ENCODE measurements around the gene ANKRD9. TPM values are rescaled to one million over a fixed set of nuclear protein-coding genes. Genes with fewer than 3 reads are reported as not detected.

ANKRD9 gene
- total and polyA plus RNA-seq, 2 of the 13 experiments (the other 11 are each of a cell fraction or from before 2014, with no cell fraction given): 10.0 to 15.0 TPM

DNA sequence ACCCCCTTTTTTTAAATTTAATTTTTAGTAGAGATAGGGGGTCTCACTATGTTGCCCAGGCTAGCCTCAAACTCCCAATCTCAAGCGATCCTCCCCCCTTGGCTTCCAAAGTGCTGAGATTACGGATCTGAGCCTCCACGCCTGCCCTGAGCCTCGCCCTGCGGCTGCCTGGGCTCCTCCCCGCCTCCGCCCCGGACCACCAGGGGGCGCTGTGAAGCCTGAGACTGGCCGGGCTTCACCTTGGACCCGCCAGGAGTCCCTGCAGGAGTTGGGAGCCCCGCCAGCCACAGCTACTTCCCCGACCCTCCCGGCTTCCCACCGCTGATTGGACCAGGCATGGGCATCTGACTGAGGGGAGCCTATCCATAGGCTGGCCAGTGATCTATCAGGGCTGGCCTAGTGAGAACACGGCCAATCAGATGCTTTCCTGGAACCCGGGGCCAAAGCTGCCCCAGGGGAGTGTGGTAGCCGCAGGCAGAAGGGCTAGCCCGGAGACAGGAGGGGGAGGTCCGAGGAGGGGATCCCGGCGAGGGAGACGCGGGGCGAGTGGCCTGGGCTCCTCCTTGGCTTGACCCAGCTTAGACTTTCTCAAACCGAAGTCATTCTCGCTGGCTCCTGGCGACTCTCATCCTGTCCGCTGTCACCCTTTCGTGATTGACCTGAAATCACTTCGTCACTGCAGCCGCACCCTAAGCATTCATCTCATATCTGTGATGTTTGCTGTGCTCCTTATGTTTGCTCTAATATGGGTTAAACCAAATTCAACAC lies 15.1 kb upstream of the ANKRD9 start (continued):
- TF ChIP-seq MXD3 (CRISPR knock-in tag; IDR thresholded peaks at IDR 0.05) (peak; percentile 85), ZNF446 (CRISPR knock-in tag; IDR thresholded peaks at IDR 0.05) (no peak), KAT8 (CRISPR knock-in tag; IDR thresholded peaks at IDR 0.05) (peak; percentile 82), MIER3 (CRISPR knock-in tag; IDR thresholded peaks at IDR 0.05; ENCODE audit: borderline replicate concordance) (peak; percentile 79), POGZ (CRISPR knock-in tag; IDR thresholded peaks at IDR 0.05) (peak; percentile 89), SP2 (CRISPR knock-in tag; IDR thresholded peaks at IDR 0.05) (peak; percentile 89), ZFP37 (CRISPR knock-in tag; IDR thresholded peaks at IDR 0.05; ENCODE audit: borderline replicate concordance) (no peak), ZNF121 (CRISPR knock-in tag; IDR thresholded peaks at IDR 0.05) (peak; percentile 62; the same call in 1 of the 2 replicates), NFE2L1 (CRISPR knock-in tag; IDR thresholded peaks at IDR 0.05; ENCODE audit: borderline replicate concordance) (no peak), GATAD2A (CRISPR knock-in tag; IDR thresholded peaks at IDR 0.05) (peak; percentile 73), NR3C1 (CRISPR knock-in tag; IDR thresholded peaks at IDR 0.05) (no peak), ZNF850 (CRISPR knock-in tag; conservative IDR thresholded peaks at IDR 0.05) (no peak), ZNF3 (CRISPR knock-in tag; IDR thresholded peaks at IDR 0.05) (no peak), SP5 (CRISPR knock-in tag; IDR thresholded peaks at IDR 0.05; ENCODE audit: borderline replicate concordance, low read depth) (peak; percentile 52; the same call in 1 of the 2 replicates), SUZ12 (IDR thresholded peaks at IDR 0.05; ENCODE audit: low read depth, low read length) (no peak), ZNF841 (CRISPR knock-in tag; IDR thresholded peaks at IDR 0.05; ENCODE audit: borderline replicate concordance) (no peak), ZNF343 (CRISPR knock-in tag; IDR thresholded peaks at IDR 0.05) (no peak), FOXA3 (CRISPR knock-in tag; IDR thresholded peaks at IDR 0.05) (peak; percentile 44; the same call in 1 of the 2 replicates), ZNF652 (CRISPR knock-in tag; IDR thresholded peaks at IDR 0.05; ENCODE audit: borderline replicate concordance, low read depth) (no peak), SMAD3 (CRISPR knock-in tag; IDR thresholded peaks at IDR 0.05) (peak; percentile 91), SNAI1 (CRISPR knock-in tag; IDR thresholded peaks at IDR 0.05; ENCODE audit: borderline replicate concordance) (0 out of 2 replicates have a peak, but pooled peaks have one; percentile 42), ZNF235 (CRISPR knock-in tag; IDR thresholded peaks at IDR 0.05; ENCODE audit: borderline replicate concordance) (peak; percentile 41; the same call in 1 of the 2 replicates), JUND (CRISPR knock-in tag; IDR thresholded peaks at IDR 0.05) (no peak), CBX5 (CRISPR knock-in tag; IDR thresholded peaks at IDR 0.05; ENCODE audit: borderline replicate concordance) (peak; percentile 79; the same call in 1 of the 2 replicates), MATR3 (CRISPR knock-in tag; IDR thresholded peaks at IDR 0.05) (no peak), ZNF768 (CRISPR knock-in tag; IDR thresholded peaks at IDR 0.05) (peak; percentile 51; the same call in 1 of the 2 replicates)
- TF ChIP-seq, protein P1, sequence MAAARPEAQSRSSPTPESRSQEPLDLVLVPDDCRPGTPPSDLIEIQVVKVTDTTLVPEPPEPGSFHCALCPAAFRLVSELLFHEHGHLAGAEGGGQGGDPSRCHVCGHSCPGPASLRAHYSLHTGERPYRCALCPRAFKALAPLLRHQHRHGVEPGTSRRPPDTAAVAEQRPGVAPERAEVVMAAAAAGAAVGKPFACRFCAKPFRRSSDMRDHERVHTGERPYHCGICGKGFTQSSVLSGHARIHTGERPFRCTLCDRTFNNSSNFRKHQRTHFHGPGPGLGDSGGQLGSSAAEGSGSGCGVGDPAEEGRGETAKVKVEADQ (CRISPR knock-in tag; IDR thresholded peaks at IDR 0.05; ENCODE audit: borderline replicate concordance): peak; percentile 73; the same call in 1 of the 2 replicates
- TF ChIP-seq, protein P2, sequence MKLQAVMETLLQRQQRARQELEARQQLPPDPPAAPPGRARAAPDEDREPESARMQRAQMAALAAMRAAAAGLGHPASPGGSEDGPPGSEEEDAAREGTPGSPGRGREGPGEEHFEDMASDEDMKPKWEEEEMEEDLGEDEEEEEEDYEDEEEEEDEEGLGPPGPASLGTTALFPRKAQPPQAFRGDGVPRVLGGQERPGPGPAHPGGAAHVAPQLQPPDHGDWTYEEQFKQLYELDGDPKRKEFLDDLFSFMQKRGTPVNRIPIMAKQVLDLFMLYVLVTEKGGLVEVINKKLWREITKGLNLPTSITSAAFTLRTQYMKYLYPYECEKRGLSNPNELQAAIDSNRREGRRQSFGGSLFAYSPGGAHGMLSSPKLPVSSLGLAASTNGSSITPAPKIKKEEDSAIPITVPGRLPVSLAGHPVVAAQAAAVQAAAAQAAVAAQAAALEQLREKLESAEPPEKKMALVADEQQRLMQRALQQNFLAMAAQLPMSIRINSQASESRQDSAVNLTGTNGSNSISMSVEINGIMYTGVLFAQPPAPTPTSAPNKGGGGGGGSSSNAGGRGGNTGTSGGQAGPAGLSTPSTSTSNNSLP (IDR thresholded peaks at IDR 0.05; ENCODE audit: low read depth, low read length): no peak
- TF ChIP-seq, protein P3, sequence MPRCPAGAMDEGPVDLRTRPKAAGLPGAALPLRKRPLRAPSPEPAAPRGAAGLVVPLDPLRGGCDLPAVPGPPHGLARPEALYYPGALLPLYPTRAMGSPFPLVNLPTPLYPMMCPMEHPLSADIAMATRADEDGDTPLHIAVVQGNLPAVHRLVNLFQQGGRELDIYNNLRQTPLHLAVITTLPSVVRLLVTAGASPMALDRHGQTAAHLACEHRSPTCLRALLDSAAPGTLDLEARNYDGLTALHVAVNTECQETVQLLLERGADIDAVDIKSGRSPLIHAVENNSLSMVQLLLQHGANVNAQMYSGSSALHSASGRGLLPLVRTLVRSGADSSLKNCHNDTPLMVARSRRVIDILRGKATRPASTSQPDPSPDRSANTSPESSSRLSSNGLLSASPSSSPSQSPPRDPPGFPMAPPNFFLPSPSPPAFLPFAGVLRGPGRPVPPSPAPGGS (CRISPR knock-in tag; IDR thresholded peaks at IDR 0.05): peak; percentile 70; the same call in 1 of the 2 replicates
